ENCODE measurements around the gene PARD3. TPM values are rescaled to one million over a fixed set of nuclear protein-coding genes. Genes with fewer than 3 reads are reported as not detected.

The PARD3 gene
- 19.7 and 28.7 TPM in 2 replicates for total RNA-seq

GRCh38 chr10:34815185-34816084, at the start of gene PARD3:
PARD3 (minus strand) TSS chr10:34815296; CDS start chr10:34814995, 301 bp downstream.

